AG04449 (cell line): Measurements from ENCODE around the gene TNFAIP8L3.
"Not testable (repeated sequence)": the region's sequence is repeated elsewhere in the genome, so short reads cannot be mapped to it uniquely, and the experiment has no call there.

ENCODE experiments used
- CTCF ChIA-PET: fragments of 350-600 bp; formaldehyde crosslinking; extraction: SDS; loops from one replicate; lab custom pipeline; 2021; ENCODE audit warnings: antibody characterized with exemption; lab: Yijun Ruan, JAX
- POLR2A ChIA-PET: fragments of 400-600, 350-600 bp; formaldehyde crosslinking; extraction: SDS; loops from one replicate; lab custom pipeline; 2020; ENCODE audit warnings: antibody characterized with exemption, inconsistent platforms; lab: Yijun Ruan, JAX
- DNase-seq: peaks from one replicate; pipeline ENCODE4 v3.0.0-alpha.2; 2010; ENCODE audit warnings: low read depth, low spot score
- H3K4me3 ChIP-seq: 2 replicates; pipeline ENCODE4 v1.5.1; 2011; ENCODE audit warnings: low read depth, mild to moderate bottlenecking, control low read depth, low read length
- TF ChIP-seq, protein P1 (sequence below): IDR thresholded peaks from one replicate; pipeline ENCODE4 v1.5.1; 2011; ENCODE audit warnings: mild to moderate bottlenecking, moderate library complexity, low read length, control low read depth, inconsistent platforms; ENCODE audit not compliant: insufficient read depth; ENCODE audit errors: missing control alignments

The TNFAIP8L3 gene

GRCh38 chr15:51130344-51130743 lies 35.6 kb upstream of the TNFAIP8L3 start:
- no peak overlapping the region for H3K4me3 ChIP-seq
- TF ChIP-seq, protein P1, sequence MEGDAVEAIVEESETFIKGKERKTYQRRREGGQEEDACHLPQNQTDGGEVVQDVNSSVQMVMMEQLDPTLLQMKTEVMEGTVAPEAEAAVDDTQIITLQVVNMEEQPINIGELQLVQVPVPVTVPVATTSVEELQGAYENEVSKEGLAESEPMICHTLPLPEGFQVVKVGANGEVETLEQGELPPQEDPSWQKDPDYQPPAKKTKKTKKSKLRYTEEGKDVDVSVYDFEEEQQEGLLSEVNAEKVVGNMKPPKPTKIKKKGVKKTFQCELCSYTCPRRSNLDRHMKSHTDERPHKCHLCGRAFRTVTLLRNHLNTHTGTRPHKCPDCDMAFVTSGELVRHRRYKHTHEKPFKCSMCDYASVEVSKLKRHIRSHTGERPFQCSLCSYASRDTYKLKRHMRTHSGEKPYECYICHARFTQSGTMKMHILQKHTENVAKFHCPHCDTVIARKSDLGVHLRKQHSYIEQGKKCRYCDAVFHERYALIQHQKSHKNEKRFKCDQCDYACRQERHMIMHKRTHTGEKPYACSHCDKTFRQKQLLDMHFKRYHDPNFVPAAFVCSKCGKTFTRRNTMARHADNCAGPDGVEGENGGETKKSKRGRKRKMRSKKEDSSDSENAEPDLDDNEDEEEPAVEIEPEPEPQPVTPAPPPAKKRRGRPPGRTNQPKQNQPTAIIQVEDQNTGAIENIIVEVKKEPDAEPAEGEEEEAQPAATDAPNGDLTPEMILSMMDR = no peak
- ChIA-PET POLR2A (no interaction called here), CTCF (no interaction called here)
- DNase-seq = no peak

GRCh38 chr15:51129535-51130188 lies 35.0 kb upstream of the TNFAIP8L3 start:
- ChIA-PET POLR2A (no interaction called here), CTCF (interaction anchor here (1.2 to 1.3 kb wide), 2 partner anchors 8 to 16 kb away, joined by 3 read pairs; no protein-coding TSS in a partner anchor)
- TF ChIP-seq, protein P1 = no peak
- no peak overlapping the region for H3K4me3 ChIP-seq
- DNase-seq = no peak

DNA sequence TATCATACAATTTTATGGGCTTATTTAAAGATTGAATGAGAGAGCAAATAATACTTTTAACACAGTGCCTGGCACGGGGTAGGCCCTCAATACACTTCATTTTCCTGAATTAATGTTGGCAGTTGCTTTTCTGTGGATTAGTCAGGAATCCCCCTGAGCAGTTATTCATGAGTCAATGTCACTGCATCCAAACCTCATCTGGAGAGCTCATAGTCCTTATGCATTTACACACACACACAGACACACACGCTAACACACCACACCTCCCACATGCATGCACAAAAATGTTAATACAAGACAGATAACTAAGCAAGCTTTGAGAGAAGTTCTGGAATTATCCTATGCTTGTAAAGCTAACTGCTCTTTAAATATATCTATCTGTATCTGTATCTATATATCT lies 34.0 kb upstream of the TNFAIP8L3 start:
- no peak for DNase-seq
- no peak overlapping the region for H3K4me3 ChIP-seq
- ChIA-PET POLR2A (no interaction called here), CTCF (interaction anchor here (0.8 to 1.3 kb wide), 3 partner anchors 7 to 16 kb away, joined by 3 read pairs; no protein-coding TSS in a partner anchor)
- TF ChIP-seq, protein P1 = no peak

GRCh38 chr15:51126842-51127241 lies 32.1 kb upstream of the TNFAIP8L3 start:
- no peak overlapping the region for H3K4me3 ChIP-seq
- TF ChIP-seq, protein P1 = no peak
- POLR2A ChIA-PET = no interaction called here
- CTCF ChIA-PET = no interaction called here
- DNase-seq = no peak

- CTCF ChIA-PET, POLR2A ChIA-PET, DNase-seq, H3K4me3 ChIP-seq: not testable (repeated sequence)
Measured at GRCh38 chr15:51123002-51123401, 28.3 kb upstream of the TNFAIP8L3 start.

DNA sequence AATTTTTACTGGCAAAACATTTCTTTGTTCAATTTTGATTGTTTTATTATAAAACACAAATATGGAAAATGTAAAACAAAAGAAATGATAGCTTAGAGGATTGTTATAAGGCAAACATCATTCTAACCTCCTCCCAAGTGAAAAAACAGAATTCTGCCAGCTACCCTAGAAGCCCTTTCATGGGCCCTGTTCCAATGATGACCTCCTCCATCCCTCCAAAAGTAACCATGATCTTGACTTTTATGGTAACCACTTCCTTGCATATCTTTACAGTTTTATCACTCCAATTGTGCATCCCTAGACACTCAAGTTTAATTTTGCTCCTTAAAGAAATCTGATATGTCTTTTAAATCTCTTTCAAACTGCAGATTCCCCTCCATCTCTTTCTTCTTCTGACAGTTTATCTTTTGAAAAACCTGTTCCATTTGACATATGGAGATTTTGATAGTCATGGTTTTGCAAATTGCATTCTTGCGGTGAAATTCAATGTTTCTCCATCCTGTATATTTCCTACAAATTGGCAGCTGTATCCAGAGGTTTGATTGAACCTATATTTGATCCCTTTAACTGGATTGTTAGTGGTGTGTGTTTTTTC lies 27.0 kb upstream of the TNFAIP8L3 start:
- ChIA-PET CTCF (interaction anchor here (1.1 to 2.4 kb wide), 3 partner anchors 8 to 11 kb away, joined by 3 to 9 read pairs (median 5); no protein-coding TSS in a partner anchor), POLR2A (no interaction called here)
- H3K4me3 ChIP-seq = no peak overlapping the region
- TF ChIP-seq, protein P1 = no peak
- no peak for DNase-seq
